PC-3 (cell line): Measurements from ENCODE around the gene WDR5B.

Source experiments
- EZH2 ChIP-seq: fragments of 300-600 bp; sonication (generic); IDR thresholded peaks from one replicate; pipeline ENCODE4 v1.6.1; 2017; ENCODE audit warnings: antibody characterized with exemption, mild to moderate bottlenecking, low read length; ENCODE audit not compliant: unreplicated experiment
- TF ChIP-seq, protein P1 (sequence below): fragments of 300-600 bp; sonication (generic); conservative IDR thresholded peaks from 2 replicates; pipeline ENCODE4 v1.5.1; 2017; ENCODE audit warnings: antibody characterized with exemption, low read depth, mild to moderate bottlenecking, low read length

DNA sequence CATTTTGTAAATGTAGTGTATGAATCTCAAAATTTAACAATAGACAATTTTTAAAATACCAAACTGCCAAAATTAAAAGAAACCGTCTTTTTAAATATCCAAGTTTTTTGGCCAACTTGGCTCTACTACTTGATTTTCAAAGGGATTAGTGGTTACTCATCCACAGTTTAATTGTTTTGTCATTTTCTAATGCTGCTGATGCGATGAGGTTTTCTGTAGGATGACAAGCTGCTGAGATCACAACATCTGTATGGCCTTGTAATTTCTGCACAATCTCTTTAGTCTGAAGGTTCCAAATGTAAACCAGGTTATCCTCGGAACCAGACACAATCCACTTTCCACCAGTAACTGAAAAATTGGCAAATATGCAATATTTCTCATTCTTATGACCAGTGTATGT, 1.5 kb downstream of the WDR5B start:
- TF ChIP-seq, protein P1, sequence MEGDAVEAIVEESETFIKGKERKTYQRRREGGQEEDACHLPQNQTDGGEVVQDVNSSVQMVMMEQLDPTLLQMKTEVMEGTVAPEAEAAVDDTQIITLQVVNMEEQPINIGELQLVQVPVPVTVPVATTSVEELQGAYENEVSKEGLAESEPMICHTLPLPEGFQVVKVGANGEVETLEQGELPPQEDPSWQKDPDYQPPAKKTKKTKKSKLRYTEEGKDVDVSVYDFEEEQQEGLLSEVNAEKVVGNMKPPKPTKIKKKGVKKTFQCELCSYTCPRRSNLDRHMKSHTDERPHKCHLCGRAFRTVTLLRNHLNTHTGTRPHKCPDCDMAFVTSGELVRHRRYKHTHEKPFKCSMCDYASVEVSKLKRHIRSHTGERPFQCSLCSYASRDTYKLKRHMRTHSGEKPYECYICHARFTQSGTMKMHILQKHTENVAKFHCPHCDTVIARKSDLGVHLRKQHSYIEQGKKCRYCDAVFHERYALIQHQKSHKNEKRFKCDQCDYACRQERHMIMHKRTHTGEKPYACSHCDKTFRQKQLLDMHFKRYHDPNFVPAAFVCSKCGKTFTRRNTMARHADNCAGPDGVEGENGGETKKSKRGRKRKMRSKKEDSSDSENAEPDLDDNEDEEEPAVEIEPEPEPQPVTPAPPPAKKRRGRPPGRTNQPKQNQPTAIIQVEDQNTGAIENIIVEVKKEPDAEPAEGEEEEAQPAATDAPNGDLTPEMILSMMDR, result no peak
- TF ChIP-seq EZH2, result no peak
